ENCODE results near the gene NR6A1. TPM values are rescaled to one million over a fixed set of nuclear protein-coding genes. Genes with fewer than 3 reads are reported as not detected.
A peak's percentile ranks its signal among the peaks of the same experiment; 100 is the strongest.

The NR6A1 gene
- total RNA-seq (ENCODE audit: low replicate concordance) = 1.2 TPM in 1 of 2 replicates, not detected in the other

DNA sequence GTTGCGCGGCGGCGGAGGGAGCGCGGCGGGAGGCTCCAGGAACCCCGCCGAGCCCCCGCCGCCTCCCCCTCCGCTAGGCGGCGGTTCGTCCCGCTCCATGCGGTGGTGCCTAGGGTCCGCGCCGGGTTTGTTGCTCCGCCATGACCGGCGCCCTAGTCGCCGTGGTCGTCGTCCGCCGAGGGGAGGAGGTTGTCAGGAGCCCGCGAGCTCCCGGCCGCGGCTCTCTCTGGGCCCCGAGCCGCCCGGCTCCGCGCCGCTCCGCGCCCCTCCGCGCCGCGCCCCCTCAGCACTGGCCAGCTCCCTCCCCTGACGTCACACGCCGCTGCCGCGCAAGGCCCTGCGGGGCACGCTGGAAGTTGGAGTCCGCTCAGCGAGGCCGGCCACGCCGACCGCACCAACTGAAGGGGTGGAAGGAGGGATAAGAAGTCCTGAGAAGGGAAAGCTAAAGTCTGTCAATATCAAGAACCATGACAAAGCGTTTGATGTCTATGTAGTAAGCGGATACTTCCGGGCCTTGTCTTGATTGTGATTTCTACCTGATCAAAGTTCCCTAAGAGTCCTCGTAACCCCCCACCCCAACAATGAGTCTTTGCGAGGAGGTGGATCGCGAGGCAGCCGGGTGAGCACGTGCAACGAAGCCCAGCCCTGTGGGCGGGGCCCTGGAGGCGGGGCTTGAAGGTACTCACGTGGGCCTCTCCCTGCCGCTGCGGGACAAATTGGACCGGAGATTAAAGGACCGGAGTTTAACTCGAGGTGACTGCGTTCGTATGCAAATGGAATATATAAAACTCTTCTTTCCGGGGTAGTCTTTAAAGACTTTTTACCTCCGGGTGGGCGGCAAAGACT is at the start of gene NR6A1:
Gene NR6A1, minus strand, starts transcription at position 291 of the 846 bp plus-strand sequence.
- peak; percentile 96 for DNase-seq (ENCODE audit: low read depth)
- H3K4me3 ChIP-seq (ENCODE audit: low read depth, low read length) = peak within 1 kb of the TSS; percentile 70
- TF ChIP-seq, protein P1, sequence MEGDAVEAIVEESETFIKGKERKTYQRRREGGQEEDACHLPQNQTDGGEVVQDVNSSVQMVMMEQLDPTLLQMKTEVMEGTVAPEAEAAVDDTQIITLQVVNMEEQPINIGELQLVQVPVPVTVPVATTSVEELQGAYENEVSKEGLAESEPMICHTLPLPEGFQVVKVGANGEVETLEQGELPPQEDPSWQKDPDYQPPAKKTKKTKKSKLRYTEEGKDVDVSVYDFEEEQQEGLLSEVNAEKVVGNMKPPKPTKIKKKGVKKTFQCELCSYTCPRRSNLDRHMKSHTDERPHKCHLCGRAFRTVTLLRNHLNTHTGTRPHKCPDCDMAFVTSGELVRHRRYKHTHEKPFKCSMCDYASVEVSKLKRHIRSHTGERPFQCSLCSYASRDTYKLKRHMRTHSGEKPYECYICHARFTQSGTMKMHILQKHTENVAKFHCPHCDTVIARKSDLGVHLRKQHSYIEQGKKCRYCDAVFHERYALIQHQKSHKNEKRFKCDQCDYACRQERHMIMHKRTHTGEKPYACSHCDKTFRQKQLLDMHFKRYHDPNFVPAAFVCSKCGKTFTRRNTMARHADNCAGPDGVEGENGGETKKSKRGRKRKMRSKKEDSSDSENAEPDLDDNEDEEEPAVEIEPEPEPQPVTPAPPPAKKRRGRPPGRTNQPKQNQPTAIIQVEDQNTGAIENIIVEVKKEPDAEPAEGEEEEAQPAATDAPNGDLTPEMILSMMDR (IDR thresholded peaks at IDR 0.05; ENCODE audit: insufficient read depth, low read length) = no peak

DNA sequence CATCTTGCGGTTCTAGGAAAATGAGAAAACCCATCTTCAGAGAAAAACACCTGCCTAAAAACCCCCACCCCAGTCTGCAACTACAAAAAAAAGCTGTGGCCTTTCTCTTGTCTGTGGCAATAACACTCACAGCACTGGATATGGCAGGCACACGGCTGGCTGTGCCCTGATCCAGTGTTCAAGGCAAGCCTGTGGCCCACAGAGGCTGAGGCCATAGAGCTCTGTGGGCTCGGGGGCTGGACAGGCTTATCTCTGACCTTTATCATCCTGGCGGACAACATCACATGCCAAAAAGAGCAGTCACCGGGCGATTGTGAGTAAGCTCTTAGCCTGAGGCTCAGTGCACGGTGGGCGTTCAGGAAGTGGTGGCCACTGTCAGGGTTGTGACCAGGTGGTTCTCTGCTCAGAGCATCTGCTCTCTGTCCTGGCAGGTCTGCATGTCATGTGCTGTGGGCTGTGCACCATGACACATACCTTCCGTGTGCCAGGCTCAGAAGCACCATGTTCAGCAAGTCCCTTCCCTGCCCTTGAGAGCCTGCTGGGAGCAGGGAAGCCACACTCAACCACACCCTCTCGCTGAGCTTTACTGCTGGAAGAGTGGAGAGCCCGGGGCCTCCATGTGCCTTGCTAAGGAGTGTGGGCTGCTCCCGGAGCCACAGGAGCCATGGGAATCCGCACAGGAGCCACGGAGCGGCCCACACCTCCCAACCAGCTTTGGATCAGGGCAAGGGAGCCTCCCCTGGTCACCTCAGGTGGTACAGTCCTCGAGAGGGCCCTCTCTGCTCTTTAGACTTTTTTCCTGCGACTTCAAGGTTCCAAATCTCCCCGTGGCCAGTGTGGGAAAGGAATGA is 47.5 kb upstream of the NR6A1 start:
- no peak overlapping the region for H3K4me3 ChIP-seq (ENCODE audit: low read depth, low read length)
- peak; percentile 37 for DNase-seq (ENCODE audit: low read depth)
- TF ChIP-seq, protein P1 (IDR thresholded peaks at IDR 0.05; ENCODE audit: insufficient read depth, low read length) = no peak

DNA sequence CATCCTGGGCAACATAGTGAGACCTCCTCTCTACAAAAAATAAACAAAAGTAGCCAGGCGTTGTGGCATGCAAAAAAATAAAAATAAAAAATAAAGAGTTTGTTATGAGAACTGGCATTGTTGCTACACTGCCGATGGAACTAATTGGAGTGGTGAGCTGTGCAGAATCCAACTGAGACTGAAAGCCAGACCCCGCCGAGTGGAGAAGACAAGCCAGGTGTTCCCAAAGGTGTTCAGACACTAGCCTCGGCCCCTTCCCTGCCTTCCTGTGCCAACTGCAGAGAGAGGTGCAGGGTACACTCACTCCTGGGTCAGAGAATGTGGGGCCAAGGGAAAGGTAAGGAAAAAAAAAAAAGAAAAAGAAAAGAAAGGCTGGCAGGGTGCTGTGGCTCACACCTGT is 44.5 kb upstream of the NR6A1 start:
- DNase-seq (ENCODE audit: low read depth) = no peak
- TF ChIP-seq, protein P1 (IDR thresholded peaks at IDR 0.05; ENCODE audit: insufficient read depth, low read length) = no peak
- no peak overlapping the region for H3K4me3 ChIP-seq (ENCODE audit: low read depth, low read length)

DNA sequence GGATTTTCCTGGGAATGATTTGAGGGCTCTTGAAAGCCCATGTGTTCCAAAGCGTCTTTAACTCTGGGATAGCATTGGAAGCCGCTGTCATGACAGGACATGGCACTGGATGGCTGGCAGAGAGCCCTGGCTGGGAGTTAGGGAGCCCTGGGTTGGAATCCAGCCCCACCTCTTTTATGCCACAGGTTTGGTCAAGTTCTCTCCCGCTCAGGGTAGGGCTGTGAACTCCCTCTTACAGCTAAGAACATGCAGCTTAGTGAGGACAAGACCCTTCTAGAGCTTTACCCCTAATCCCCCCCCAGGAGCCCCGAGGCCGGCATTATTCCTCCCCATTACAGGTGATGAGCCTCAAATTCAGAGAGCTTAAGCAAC is 43.0 kb upstream of the NR6A1 start:
- TF ChIP-seq, protein P1 (IDR thresholded peaks at IDR 0.05; ENCODE audit: insufficient read depth, low read length) = no peak
- no peak for DNase-seq (ENCODE audit: low read depth)
- no peak overlapping the region for H3K4me3 ChIP-seq (ENCODE audit: low read depth, low read length)

DNA sequence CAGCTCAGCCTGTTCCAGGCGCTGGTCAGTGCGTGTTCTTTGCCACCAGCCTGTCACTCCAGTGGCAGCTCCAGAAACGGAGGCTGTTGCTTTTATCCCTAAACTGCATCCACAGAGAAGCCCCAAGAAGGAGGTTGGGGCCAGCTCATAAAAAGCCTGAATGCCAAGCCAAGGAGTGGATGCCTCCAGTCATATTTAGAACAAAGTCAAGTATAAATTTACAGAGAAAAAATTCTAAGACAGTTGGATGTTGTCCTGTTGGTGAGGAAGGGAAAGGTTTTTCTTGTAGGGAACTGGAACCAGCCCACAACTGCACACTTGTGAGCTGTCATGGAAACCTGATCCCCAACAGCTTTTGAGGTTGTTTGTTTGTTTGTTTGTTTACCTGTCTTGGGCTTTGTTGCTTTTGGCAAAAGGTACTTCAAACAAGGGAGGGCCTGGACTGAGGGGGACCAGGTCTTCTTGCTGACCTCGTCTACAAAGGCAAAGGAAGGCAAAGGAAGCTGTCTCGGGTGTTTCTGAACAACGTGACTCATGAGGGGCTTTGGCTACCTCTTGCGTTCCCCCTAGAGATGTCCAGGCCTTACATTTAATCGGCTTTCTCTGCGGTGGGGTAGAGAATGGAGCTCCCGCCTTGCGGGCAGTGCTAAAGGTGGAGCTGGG is 42.5 kb upstream of the NR6A1 start:
- DNase-seq (ENCODE audit: low read depth) = no peak
- H3K4me3 ChIP-seq (ENCODE audit: low read depth, low read length) = no peak overlapping the region
- TF ChIP-seq, protein P1 (IDR thresholded peaks at IDR 0.05; ENCODE audit: insufficient read depth, low read length) = no peak

DNA sequence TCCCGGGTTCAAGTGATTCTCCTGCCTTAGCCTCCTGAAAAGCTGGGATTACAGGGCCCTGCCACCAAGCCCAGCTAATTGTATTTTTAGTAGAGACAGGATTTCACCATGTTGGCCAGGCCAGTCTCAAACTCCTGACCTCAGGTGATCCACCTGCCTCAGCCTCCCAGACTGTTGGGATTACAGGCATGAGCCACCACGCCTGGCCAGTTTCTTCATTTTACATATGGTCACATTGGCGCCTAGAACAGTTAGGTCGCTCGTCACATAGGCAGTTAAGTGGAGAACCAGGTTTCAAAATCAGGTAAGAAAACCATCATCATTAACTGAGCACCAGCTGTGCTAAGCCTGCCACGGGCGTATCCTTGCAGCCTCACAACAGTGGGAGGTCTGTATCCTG is 41.9 kb upstream of the NR6A1 start:
- TF ChIP-seq, protein P1 (IDR thresholded peaks at IDR 0.05; ENCODE audit: insufficient read depth, low read length) = no peak
- no peak for DNase-seq (ENCODE audit: low read depth)
- H3K4me3 ChIP-seq (ENCODE audit: low read depth, low read length) = no peak overlapping the region

Measured in fibroblast of the aortic adventitia (primary cell).